Kidney tubule cell (primary cell): ENCODE data around the gene SCAP.
A peak's percentile ranks its signal among the peaks of the same experiment; 100 is the strongest.

Source experiments
- DNase-seq: peaks from one replicate; pipeline ENCODE4 v3.0.0-alpha.2; 2018; ENCODE audit warnings: low spot score

Gene SCAP

DNA sequence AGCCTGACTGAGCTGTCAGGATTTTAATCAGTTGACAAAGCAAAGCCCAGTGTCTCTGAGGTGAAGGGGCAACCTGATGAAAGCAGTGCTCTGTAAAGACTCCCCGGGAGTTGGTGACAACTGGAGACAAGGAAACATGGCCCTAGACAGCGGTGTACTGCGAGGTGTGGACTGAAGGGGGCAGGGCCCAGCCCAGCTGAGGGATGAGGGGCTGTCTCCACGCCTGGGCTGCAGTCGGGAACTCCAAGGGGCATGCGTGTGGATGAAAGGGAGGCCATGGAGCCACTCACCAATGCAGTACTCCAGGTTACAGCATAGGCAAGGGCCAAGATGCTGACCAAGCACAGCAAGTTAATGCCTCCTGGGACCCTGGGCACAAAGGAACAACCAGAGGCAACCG is 45.1 kb downstream of the SCAP start:
- DNase-seq: no peak

DNA sequence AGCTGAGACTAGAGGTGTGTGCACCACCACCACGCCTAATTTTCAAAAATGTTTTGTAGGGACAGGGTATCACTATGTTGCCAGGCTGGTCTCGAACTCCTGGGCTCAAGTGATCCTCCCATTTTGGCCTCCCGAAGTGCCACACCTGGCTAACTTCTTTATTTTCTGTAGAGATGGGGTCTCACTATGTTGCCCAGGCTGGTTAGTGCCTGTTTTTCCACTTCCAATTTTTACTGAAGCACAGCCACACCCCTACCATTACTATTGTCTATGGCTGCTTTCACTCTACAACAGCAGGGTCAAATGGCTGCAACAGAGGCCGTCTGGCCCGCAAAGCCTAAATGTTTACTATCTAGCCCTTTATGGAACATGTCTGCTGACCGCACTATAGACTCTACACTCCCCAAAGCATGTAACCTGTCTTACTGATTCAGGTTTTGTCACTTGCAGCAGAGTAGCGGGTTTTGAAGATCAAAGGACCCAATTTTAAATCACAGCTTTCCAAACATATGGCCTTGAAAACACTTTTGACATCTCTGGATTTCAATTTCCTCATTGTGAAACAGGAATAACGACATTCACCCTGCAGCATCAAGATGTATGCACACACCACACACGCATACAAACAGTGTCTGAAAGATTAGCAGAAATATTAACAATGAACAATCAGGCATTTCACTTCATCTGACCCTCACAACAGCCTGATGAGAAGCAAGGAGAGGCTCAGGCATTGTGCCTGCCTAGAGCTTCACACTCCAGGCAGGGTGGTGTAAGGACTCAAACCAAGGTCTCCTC is 46.1 kb downstream of the SCAP start:
- DNase-seq: no peak

DNA sequence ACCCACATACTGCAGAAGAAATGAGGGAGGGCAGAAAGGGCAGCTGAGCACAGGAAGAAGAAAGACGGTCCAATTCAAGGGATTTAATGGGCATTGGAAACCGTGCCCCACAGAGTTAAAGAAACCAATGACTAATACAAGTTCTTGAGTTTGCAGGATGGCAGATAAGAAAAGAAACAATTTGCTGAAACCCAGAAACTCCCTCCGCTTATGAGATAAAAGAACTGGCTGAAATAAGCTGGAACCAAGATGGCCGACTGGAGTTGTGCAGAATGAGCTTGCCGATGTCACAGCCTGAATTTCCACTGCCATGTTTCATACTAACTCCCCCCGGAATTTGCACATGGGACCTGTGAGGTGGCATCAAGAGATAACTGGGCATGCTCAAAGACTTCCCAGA is 47.1 kb downstream of the SCAP start:
- no peak for DNase-seq

DNA sequence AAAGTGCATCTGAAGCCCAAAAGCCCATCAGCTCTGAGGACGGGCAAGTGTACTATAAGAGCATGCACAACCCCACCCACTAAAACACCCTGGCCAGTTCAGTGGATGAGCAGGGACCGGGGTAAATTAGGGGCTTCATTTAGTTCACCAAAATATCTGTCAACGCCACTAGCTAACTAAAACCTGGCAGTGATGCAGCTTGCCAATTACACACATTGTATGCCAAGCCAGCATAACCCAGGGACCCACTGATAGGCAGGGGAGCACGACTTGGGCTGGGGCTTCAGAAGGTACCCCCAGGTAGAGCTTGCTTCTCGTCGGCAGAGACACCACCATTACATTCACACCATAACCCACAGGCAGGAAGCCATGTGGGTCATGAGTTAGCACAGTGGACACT is 47.9 kb downstream of the SCAP start:
- no peak for DNase-seq

DNA sequence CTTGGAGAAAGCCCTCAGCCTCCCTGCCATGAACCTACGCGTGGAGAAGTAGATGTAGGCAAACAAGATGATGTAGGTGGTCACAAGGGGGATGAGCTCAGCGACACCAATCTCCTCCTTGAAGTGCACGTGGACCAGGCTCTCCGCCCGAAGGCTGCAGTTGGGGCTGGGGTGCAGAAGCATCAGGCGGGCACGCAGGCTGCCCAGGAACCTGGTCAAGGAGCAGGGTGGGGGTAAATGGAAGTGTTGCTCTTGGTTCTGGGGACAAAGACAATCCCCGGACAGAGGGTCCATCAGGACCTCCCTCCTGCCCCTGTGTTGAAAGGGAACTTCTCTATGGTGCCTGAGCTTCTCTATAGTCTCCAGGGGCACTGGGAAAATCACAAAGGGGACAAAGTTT is 49.8 kb downstream of the SCAP start:
- no peak for DNase-seq

DNA sequence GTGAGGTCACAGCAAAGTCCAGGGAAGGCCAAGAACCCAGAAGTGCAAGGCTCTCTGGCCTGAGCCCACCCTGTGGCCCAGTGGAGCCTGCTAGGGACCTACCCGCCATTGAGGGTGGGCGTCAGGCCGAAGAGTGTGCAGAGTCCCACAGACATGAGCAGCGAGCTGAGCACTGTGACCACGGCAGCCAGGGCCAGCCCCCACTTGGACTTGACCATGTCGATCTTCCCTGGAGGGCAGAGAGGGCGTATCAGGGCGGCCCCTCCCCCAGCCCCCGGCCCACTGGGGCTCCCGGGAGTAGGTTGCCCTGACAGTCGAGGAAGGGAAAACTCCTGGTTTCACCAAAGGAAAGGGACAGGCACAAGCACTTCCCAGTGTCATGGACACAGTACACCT is 50.4 kb downstream of the SCAP start:
- DNase-seq: no peak

DNA sequence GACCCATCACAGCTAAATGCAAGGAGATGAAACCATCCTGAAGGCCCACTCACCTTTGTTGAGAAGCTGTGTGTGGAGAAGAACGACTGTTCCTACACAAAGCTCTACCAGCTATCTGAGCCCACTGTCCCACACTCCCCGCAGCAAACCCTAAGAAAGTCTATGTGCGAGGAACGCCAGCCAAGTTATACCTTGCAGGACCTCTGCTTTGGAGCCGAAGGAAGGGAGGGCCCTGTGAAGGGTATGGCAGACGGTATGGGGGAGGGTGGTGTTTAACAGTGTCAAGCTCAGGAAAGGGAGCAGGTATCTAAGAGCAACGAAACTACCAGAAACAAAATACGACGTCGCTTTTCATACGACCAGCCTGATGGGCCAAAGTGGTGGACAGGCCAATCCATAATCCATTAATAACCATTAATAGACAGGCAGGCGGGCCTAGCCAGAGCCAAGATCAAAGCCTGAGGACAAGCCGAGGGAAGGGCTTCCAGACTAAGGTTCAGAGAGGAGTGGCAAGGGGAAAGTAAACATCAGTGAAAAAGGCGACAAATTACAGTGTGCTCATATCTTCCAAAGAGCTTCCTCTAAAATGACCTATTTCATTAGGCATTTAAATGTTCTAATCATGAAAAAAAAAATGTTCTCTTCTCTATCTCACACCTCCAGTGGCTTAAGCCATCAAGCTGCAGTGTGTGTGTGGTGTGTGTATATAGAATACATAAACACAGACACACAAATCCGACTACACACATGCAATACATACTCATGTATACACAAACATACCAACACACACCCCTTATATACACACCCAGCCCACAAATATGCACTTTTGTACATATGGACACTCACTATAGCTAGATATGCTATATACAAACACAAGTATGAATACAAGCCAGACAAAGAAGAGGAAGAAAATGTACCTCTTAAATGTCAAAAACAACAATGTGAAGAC is 51.0 kb downstream of the SCAP start:
- DNase-seq: no peak

DNA sequence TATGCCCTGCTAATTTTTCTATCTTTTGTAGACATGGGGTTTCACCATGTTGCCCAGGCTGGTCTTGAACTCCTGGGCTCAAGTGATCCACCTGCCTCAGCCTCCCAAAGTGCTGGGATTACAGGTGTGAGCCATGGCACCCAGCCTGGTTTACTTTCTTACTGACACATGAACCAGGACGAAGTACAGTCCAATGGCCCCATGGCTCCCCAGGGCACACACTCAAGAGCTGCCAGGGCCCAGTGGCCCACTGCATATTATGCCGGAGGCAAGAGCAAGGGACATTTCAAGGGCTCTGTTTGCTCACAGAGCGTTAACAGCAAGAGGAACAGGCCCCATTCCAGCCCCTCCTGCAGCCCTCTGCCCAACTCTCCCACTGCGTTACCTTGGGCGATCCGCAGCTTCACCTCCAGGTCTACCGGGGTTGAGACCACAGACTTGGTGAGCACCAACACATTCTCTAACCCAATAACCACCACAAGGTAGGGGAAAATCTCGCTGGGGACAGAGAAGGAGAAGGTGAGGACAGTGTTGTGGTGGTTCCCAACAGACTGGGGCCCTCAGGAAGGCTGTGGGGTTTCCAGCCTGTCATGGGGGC is 52.1 kb downstream of the SCAP start:
- no peak for DNase-seq

DNA sequence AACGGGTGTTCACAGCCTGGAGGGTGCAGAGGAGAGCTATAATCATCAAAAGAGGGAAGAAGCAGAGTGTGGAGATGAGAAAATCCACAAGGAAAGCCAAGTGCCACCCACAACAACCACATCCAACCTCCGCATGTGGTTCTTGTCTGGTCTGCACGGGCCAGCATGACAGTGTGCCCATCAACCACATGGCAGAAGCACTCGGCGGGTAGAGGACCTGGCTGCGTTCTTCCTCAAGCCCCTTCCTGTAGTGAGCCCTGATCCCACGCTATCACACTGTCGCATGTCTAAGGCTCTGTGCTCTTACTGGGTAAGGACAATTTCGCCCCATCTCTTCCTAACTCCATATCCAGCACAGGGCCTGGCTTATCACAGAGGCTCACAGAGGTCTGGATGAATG is 53.0 kb downstream of the SCAP start:
- DNase-seq: no peak

DNA sequence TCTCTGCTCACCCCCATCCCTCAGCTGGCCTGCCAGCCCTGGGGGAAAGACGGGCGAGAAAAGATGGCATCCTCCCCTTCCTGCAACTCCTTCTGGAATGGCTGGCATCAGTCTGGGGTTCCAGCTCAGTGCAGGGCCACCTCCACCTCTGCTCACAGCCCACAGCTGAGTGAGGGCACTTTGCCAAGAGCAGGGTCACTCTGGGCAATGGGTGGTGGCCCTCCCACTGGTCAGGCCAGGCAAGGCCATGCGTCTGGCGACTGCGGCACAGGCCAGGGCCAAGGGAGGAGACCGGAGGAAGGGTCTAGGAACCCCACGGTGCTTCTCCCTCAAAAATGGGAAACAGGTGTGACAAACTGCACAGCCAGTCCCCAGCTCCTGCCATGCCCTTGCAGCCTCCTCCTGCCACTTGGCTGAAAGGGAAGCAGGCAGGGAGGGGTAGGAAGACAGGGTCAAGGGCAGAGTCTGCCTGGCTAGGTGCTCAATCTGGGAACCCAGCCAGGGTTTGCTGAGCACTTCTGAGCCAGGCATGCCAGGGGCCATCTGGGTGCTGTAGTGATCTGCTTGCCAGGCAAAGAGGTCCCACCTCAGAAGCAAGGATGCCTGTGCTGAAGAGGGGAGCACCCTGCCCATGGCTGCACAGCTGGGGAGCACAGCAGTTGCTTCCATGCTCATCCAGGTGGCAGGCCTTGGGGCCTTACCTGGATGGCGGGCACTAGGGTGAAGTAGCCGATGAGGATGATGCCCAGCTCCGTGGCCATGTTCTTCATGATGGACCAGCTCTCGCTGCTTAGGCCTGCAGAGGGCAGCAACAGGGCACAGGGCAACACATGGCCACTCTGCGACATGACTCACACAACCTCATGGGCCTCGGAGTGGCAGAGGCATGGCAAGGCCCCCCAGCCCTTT is 53.7 kb downstream of the SCAP start:
- DNase-seq: peak; percentile 29

DNA sequence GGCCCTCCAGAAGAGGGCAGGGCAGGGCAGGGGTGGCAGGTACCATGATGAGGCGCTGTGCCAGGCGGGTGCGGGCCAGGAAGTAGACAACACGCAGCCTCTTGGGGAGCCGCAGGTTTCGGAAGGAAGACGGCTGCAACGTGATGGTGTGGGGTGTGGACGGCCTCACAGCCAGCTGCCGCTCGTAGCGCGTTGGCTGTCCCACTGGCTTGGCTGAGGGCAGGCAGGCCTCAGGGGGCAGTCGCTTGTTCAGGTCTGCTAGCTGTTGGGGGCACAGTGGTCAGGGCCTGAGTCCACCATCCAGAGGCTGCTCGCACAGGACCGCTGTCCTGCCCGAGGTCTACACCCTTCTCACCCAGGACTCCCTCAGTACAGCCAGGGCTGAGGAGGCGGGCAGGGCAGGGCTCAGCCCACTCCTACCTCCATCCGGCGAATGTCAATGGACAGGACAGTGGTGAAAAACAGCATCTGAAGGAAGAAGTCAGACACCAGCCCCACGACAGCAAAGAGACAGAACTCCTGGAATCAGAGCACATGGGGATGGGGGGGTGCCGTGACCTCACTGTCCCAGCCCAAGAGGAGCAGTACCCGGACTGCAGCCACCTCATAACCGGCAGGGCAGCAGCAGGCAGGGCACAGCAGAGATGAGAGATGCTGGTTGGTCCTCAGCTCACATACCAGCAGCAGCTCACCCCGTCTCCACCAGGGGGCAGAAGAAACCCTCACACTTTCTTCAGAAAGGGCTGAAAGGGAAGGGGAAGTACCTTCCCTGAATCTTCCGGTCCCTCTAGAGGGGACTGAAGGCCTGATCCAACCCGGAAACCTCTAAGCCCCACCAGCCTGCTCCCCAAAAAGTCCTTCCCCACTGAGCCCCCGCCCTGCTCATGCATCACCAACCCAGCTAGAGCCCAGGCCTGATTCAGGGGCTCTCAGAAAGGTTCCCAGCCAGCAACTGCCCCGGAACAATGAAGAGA is 54.9 kb downstream of the SCAP start:
- DNase-seq: peak; percentile 91

DNA sequence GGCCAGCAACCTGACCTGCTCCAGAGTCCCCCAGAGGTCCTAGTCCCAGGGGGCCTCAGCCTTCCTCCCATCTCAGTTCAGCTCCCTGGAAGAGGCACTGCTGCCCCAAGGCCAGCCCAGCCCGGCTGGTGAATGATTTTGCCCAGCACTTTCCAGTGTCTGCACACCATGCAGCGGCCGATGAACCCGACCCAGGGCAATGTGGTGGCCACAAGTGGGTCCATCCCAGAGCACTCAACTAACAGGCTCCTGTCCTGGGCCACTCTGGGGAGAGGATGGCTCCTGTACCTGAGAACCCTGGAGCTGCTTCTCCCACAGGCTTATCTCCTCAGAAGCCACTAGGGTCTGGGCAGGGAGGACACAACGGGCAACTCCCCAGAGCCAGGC is 55.7 kb downstream of the SCAP start:
- DNase-seq: no peak

DNA sequence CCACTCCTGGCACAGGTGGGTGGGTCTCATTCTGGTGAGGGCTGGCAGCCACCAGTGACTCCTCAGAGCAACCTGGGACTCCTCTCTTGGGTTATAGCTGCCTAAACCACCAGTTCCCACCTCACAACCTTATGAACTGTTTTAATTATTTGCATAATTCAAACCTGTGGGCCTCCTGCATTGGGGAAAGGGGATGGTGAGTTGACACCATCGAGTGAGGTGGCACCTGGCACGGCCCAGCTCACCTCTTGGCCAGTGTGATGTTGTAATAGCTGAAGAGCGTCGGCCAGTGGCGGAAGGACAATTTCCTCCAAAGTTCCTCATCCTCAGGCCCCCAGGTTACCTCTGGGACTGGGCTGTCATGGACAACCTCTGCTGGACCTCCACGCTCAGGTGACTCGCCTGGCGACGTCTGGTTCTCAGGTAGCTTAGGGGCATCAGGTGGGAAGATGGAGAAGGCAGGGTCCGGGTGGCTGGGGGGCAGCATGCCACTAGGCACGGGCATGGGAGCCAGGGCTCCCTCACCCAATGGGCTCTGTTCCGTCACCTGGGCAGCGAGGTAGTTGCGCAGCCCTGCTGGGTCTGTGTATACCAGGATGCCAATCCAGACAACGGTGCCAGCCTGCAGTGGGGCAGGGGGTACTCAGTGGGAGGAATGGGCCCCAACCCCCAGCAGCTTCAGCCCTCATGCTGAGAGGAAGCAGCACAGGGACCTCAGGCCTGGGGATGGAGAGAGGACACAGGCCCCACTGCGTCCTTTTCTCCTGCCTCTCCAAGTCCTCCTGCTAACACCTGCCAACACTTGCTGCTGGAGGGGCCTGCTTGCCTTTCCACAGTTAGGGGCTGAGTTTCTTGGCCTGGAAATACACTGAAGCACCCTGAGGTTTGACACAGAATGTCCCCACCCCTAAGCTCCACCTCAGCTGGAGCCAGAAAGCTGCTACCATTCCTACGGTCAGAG is 56.4 kb downstream of the SCAP start:
- DNase-seq: no peak

DNA sequence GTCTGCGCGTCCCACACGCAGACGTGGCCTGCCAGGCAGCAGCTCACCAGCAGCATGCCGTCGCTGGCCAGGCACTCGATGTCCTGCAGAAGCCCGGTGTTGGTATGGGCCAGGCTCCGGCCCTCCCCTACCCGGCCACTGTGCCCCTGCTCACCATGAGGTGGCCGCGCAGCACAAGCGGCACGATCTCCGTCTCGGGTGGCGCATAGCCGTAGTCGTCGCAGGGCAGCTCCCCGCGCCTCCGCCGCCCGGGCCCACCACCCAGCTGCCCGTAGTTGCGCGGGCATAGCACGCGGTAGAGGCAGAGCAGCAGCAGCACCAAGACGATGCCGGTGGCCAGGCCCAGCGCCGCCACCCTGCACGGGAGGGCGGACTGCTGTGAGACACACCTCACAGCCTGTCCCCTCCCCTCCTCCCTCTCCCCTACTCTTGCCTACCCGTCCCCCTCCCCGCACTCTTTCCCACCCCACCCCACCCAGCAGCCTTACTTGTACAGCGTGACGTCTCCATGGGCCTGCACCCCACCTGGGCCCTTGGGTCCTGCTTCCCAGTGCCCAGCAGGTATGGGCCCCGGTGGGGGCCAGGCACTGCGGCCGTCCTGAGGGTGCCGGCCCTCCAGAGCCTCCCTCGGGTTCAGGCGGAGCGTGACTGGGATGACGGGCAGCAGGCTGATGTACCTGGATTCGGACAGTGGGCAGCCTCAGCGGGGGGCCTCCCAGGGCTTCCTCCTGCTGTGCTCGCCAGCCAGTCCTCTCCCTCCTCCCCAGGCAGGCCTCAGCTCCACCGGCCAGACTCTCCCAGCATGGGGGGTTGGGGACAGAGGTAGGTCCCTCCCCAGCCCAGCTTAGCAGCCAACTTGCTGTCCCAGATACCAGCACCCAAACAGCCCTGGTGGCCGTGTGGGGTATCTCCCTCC is 57.3 kb downstream of the SCAP start:
- DNase-seq: no peak

DNA sequence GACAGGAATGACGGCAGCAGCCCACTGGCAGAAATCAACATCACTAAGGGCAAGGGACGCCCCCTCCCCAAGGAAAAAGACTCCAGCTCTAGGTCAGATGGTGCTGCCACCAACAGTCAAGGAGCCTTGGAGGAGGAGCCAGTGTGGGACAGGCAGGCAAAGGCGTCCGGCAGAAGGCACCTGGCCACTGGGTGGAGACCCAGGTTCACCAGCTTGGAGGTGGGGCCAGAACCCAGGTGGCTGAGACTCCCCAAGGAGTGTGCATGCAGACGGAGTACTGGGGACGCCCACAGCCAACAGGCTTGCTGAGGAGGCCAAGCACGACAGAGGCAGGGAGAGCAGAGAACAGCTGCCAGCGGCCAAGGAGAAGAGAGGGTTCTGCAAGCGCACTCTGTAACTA is 59.7 kb downstream of the SCAP start:
- no peak for DNase-seq

DNA sequence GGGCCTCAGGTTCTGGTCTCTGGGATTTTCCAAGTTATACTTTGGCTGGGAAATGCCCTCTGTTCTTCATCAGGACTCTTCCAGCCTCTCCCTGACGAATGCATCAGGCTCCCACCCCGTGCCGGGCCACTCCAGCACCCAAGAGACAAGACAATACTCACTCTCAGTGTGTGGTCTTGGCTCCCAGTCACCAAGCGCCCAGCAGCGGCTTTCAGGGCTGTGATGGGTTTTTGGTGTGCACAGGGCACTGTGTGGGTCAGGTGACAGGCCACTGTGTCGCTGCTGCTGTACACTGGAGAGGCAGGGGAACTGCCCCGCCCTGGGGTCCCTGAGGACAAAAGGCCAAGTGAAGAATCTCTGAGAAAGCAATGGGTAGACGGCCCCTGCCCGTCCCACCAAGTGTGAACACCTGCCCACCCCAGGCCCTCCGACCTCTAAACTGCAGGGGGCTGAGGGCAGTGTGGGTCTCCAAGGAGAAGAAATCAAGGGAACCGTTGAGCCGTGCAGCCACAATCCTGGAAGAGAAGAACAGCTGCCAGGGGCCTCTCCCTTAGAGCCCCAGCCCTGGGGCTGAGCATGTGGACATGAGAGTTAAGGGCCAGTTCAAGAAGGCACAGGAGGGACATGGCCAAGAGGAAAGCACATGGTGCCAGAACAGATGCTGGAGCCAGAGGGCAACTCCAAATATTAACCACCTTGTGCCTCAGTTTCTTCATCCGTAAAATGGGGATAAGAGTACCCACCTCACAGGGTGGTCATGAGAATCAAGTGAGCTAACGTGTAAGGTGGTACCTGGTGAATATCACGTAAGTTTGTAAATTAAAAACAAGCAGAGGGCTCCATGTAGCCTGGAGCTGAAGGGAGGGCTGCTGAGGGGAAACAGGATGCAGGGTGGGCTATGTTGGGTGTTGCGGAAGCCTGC is 60.8 kb downstream of the SCAP start:
- DNase-seq: no peak

DNA sequence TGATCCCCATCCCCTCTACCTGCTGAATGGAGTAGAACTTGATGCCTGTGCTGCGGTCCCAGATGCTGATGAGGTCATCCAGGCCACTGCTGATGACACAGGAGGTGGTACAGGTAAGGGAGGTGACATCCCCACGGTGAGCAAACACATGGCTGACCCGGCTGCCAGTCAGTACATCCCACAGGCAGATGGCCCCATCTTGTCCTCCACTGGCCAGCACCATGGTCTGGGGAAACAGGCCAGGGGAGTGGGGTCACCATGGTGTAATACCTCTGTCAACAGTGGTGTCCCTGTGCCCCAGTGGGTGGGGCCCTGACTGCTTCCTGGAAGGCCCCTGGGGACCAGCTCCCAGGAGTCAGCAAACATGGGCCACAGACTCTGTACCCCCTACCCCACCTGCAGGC is 61.6 kb downstream of the SCAP start:
- no peak for DNase-seq
